Muscle of back (tissue), 11 donors: ENCODE measurements around the gene RECQL5. TPM values are rescaled to one million over a fixed set of nuclear protein-coding genes. Genes with fewer than 3 reads are reported as not detected.
"Not testable (repeated sequence)": the region's sequence is repeated elsewhere in the genome, so short reads cannot be mapped to it uniquely, and the experiment has no call there.

Source experiments
- DNase-seq, 3 donors: peaks; one replicate each; pipeline versions ENCODE4 v3.0.0 to v3.0.0-alpha.2; 2013
- polyA plus RNA-seq, 10 donors: library from polyadenylated mRNA; unstranded; fragments of 120-200 nt; gene quantifications; one replicate each; pipeline ENCODE4 v1.2.1, GENCODE V29; 2013; ENCODE audit not compliant: insufficient read length in 10 of 10

The RECQL5 gene
- polyA plus RNA-seq, 10 donors: 9.6 to 20.9 (median 14.1) TPM

DNA sequence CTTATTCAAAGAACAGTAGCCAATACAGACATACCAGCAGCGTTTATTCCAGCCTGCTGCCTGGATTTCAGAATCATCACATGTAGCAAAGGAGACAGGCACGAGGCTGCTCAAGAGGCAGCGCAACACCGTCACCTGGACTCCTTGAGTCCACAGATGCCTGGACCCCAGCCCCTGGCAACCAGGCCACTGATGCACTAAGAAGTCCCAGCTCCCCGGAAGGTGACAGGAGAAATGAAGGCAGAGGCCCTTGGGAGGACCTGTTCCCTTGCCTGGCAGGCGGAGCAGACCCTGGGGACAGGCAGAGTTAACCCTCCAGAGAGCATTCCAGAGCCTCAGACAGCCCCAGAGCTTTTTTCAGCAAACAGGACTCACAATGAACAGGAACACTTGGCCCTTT lies 17.3 kb downstream of the RECQL5 start:
- no peak for DNase-seq

DNA sequence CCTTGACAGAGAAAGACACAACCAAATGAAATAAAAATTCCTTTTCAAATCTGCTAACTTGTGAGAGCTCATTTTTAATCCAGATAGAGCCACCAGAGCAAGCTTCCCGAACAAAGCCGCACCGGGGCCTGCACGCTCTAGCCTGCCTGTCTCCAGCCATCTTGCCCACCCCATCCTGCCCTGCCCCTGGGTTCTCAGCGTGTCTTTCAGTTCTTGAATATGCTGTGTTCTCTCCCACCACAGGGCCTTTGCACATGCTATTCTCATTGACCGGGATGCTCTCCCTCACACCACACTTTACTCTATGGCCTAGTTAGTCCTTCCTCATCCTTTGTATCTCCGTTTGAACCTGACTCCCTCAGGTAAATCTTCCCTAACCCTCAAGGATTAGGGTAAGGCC lies 19.0 kb downstream of the RECQL5 start:
- no peak for DNase-seq

DNA sequence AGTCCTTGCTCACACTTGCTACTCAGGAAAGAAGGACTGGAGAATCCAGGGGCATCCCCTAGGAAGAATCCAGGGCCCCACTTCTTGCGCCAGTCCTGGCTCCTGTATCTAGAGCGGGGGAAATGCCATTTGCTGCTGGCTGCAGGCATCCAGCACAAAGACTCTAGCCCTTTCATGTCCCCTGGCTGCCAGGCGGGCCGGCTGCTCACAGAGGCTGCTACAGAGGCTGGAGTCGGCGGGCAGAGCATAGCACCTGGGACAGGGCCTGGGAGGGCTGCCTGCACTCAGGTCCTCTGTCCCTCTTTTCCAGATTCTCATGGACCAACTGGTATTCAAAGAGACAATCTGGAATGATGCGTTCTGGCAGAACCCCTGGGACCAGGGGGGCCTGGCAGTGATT lies 19.9 kb downstream of the RECQL5 start:
- no peak for DNase-seq

DNA sequence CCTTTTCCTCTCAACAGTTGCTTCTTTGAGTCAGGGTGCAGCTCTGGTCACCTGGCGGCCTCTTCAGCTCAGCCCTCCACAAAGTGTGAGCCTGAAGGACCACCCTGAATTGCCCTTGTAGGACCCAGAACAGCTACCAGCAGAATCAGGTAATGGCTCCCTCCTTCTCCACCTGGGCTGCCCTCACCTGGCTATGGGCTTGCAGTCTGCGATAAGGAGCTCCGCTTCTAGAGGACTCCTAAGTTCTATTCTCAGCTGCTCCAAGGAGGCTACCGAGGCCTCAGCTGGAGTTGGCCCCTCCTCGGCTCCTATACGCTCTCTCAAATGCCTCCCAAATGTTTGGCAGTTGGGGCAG lies 20.3 kb downstream of the RECQL5 start:
- DNase-seq: no peak

DNA sequence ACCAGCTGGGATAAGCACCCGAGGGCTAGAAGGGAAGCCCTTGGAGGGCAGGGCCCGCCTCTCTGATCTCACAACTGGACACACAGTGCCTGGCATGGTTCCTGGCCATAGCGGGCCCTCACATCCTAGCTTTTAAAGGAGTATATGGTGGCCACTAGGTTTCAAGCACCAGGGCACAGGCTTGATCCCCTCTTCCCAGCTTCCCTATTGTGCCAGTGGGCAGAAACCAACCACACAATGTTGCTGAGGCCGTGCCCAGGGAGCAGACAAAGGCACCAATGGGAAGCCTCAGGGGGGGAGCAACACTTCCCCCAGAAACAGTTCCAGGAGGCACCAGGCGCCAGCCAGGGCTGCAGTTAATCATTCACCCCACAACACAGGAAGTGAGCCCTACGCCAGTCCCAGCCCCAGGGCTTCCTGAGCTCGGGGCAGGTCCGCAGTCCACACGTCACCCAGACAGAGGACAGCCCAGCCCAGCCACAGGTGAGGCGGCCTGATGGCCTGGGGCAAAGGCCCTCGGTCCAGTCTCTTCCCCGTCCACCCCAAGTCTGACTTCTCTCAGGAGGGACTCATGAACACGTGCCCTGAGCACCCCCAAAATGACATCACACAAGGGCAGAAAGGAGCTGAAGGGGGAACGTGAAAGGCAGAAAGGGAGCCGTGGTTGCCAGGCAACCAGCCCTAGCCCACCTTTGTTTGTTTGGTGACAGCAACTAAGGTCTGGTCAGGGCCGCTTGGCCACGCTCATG lies 20.9 kb downstream of the RECQL5 start:
- no peak for DNase-seq

DNA sequence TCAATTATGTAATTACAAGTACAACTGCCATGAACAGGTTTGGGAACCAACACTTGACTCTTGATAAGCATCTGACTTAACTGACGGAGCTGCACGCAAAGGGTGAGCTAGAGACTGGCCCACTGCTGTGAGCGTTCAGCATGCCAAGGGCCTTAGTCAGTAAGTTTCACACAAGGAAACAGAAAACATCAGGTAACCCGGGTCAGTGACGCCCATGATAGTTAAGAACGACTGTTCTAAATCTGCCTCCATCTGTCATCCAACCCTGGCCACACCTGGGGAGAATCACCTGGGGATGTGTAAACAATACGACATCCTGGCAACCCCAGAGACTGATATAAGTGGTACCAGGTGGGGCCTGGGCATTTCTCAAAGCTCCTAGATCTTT lies 21.5 kb downstream of the RECQL5 start:
- no peak for DNase-seq

DNA sequence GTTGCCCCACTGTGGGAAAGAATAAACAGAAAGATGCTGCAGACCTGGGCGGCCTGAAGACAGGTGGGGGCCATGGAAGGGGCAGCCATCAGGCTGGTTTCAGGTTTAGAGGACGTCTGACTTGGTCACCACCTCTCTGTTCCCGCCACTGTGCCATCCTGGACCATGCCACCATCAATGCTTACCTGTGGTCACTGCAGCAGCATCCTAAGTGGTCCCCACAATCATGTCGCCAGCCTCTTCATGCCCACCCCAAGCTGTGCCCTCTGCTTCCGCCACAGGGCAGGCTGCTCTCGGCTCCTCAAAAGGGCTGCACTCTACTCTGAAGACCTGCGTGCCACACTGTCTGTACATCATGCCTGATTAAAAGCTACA lies 23.3 kb downstream of the RECQL5 start:
- DNase-seq: no peak

DNA sequence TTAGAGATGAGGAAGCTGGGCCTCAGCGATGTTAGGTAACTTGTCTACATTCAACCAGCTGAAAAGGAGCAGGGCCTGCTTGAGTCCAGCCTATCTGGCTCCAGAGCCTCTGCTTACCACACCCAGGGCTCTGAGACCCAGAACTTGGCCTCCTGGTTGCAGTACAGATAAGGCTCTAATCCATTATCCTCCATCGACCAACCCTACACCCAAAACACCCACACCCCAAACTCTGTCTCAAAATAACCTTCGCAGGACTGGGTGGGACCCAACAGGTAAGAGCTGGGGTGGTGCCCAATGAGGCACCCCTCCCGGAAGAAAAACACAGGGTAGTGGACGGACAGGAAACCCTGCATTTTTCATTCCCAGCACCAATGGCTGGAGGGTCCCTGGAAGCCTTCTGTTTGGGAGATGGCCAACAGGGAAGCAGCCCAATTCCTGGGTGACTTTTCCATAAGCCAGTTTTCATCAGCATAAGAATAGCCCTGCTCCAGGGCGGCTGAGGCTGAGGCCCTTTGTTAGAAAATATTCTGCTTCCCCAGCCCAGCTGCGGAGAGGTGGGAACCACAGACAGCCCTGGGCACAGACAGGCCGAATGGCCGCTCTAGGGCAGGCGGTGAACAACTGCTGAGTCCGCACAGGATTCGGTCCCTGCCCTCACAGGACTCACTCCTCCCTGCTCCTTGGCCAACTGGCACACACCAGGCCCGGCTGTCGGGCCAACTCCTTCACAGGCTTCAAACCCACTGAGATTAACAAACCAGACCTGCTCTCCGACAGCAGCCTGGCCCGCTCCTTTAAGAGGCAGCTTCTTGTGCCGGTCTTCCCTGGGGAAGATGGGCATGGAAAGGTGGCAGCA lies 23.9 kb downstream of the RECQL5 start:
- no peak for DNase-seq

DNA sequence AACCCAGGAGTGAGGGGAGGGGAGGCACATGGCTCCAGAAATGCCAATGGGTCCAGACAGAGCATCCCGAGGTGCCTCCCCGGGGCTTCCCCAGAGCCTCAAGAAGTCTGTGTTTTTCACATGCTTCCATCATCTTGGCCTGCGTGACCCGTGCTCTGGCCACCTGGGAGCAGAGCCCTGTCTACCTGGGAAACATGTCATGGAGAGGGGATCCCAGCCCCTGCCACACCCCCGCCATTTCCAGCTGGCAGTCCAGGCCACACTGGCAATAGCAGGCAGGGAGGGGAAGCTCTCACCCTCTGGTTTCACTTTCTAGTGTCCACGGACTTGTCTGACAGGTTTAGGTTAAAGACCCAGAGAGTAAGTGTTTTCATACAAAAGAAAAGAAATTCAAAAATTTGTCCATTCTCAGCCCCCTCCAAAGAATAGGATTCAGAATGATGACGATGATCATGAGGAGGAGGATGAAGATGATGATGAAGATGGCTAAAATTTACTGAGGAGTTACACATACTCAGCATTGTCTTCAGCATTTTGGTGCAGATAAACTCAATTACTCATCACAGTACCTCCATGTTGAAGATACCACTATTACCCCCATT lies 24.7 kb downstream of the RECQL5 start:
- no peak for DNase-seq

DNA sequence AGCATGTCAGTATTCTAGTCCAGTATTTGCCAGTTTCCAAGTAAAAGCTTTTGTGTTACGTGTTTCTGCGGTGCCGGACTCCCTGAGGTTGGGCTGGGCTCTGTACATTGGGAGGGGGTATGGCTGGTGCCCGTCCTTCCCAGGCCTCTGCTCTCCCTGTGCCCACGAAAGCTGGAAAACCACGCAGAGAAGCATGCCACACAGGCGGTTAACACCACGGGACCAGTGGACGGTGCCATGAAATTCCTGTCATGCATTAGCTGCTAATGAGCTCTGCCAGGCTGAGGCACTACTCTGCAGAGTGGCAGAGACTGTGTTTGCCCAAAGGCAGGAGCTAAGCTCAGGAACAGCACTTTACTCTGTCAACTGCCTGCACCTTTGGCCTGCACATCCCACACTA lies 25.6 kb downstream of the RECQL5 start:
- DNase-seq: no peak

DNA sequence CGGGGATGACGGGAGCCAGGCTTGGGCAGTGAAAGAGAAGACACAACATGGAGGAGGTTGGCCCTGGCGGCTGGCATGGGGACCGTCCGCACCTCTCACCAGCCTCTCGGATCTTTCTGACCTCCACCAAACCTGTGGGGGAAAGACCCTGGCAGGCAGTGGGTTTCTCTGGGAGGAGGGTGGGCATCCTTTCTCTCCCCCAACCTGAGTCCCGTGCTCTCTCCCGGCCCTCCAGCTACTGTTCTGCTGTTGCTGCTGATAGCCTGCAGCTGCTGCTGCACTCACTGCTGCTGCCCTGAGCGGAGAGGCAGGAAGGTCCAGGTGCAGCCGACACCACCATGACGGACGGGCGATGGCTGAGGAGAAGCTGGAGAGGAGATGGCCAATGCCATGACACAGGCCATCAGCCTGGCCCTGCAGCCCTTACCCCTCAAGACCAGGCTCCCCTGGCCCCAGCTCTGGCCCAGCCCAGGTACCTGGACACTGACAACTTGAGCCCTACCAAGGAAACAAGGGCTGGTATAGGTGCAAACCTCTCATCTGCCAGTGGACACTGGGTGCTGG lies 26.3 kb downstream of the RECQL5 start:
- DNase-seq: no peak

DNA sequence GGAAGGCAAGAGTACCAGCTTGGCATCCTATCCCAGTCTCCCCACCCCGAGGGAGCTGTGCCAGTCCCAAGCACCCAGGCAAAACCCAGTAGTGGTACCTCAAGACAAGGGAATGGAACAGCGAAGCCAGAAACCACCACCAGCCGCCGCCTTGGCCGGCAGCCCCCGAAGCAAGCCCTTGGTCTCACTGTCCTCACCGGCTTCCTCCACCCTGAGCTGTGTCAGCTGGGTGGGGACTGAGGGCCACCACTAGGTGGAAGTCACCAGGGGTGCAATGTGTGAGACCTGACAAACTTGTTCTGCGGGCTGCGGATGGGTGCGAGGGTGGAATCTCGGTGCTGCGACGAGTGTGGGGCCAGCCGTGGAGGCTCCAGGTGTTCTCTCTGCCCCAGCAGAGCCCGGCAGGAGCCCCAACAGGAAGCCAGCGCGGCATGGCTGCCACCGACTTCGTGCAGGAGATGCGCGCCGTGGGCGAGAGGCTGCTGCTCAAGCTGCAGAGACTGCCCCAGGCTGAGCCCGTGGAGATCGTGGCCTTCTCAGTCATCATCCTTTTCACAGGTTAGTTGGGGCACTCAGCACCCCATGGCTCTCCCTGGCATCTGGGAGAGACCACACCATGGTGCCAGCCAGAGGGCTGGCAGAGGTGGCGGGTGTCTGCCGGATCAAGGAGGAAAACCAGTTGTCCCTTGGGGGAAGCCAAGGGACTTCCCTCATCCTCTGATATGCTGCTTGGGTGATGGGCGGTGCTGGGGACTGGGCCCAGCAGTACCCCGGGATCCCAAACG lies 27.0 kb downstream of the RECQL5 start:
- no peak for DNase-seq

DNA sequence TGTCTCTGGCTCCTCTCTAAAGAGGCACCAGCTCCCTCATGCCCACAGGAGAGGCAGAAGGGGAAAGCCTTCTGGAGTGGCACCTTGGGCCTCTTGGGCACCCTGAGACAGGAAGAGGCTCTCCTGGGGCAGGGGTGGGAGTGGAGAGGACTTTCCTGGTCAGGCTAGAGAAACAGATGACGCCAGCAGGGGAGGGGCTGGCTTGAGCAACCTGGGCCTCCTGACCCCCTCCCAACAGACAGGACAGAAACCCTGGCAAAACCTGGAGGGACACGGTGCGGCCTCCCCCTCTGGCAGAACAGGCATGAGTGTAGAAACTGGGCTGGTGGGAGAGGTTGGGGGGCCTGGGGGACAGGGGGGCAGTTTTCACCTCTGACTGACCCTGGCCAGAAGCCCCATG lies 27.6 kb downstream of the RECQL5 start:
- DNase-seq: no peak

DNA sequence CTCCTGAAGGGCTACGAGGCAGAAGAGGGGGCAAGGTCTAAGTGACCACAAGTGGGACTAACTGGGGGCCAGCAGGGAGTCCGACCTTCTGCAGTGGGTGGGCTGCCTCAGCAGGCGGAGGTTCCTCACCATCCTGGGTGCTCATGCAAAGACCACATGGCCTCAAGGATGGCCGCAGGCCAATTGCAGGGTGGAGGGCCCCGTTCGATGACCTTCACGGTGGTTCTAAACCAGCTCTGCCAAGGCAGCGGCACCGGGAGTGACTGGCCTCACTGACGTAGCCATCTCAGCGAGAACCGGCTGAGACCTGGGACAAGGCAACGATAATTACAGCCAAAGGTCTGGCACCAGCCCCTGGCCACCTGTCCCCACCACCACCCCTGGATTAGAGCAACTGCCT lies 28.1 kb downstream of the RECQL5 start:
- DNase-seq: no peak

DNA sequence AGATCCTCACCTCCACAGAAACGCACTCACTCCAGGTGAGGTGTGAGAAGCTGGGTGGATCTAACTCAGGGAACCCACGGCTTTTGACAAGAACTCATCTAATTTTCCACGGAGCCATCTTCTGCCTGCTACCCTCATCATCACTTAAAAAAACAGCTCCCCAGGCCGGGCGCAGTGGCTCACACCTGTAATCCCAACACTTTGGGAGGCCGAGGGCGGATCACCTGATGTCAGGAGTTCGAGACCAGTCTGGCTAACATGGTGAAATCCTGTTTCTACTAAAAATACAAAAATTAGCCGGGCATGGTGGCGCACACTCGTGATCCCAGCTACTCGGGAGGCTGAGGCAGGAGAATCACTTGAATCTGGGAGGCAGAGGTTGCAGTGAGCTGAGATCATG lies 28.9 kb downstream of the RECQL5 start:
- DNase-seq: not testable (repeated sequence)

DNA sequence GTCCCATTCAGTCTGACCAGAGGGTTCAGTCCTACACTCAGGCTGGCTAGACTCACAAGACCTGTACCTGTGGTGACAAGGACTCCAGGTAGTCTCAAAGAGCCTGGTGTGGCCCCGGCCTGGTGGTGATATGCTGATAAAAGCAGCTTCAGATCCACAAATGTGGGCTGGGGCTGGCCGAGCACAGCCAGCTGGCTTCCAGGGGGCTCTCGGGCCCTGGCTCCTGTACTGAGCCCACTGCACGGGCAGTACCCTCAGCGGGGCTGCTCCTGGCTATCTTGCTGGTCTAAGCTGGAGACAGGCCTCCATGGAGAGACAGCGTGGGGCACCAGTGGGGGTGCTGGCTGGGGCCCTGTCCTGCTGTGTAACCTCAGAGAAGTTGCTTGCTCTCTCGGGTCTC lies 29.4 kb downstream of the RECQL5 start:
- no peak for DNase-seq

DNA sequence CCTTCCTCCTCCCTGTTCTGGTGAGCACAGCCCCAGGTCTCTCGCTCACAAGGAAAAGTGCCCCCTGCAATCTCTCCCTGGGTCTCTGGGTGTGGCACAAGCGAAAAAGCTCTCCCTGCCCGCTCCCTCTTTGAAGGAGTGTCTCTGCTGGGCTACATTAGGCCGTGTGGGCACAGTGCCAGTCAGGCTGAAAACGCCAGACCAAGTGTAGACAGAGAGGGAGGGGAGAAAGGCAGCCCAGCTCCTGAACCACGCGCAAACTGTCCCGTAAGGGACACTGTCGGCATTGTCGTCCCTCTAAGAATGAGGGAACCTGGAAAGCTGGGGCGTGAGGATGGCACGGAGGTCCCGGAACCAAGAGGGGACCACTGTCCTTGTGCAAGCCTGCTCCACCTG lies 29.8 kb downstream of the RECQL5 start:
- DNase-seq: peak in 2 of 3 donors; percentile 38 to 43

DNA sequence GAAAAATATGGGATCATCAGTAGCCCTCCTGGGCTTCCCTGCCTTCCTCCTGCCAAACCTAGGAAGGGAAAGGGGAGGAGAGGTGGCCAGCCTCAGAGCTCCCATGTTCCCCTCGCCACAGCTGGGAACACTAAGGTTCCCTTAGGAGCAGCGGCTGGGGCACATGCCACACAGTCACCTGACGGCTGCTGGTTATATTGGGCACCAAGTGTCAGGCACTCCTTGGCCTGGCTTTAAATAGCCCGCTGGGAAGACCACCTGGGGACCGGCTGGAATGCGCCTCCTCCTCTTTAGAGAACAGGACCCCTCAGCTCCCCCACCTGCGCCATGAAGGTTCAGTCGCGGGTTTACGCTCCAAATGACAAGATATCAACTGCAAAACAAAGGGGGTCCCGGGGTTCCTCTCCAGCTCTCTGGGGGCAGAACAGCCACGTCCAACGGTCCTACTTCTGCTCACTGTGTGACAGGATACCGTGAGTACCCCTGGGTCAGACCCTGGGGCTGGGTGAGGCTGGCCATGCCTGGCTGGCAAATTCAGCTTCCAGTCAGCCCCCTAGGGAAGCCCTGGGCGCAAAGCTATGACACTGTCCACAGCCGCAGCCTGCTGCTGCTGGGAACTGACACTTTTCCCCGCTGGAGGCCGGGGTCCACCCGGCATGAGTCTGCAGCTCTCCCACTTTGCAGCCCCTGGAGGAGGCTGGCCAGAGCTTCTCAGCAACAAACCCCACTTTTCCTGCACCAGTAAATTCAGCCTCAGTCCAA lies 30.4 kb downstream of the RECQL5 start:
- DNase-seq: peak in 1 of 3 donors; percentile 27

DNA sequence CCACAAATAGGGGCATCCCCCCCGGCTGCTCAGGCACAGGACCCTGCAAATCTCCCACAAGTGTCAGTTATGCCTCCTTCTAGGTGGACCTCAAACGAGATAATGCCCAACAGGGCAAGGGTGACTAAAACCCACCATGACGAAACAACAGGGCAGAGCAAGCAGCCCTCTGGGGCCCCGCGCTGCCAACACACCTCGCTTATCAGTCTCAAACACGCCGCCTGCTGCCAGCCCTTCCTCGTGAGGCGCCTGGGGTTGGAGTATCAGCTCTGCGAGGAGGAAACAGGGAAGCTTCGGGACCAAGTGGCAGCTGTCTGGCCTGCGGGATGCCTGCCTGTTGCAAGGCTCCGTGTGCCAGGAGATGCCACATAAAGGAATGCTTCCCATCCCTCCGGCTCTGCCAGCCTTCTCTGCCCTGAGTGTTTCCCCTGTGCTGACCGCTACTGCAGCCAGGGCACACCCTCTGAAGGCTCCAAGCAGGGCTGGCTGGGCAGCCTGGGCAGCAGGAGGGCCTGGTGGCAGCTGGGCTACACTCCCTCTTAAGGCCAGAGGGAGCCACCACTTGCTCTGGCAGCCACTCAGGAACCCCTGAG lies 31.2 kb downstream of the RECQL5 start:
- peak in 2 of 3 donors; percentile 22 to 31 for DNase-seq

DNA sequence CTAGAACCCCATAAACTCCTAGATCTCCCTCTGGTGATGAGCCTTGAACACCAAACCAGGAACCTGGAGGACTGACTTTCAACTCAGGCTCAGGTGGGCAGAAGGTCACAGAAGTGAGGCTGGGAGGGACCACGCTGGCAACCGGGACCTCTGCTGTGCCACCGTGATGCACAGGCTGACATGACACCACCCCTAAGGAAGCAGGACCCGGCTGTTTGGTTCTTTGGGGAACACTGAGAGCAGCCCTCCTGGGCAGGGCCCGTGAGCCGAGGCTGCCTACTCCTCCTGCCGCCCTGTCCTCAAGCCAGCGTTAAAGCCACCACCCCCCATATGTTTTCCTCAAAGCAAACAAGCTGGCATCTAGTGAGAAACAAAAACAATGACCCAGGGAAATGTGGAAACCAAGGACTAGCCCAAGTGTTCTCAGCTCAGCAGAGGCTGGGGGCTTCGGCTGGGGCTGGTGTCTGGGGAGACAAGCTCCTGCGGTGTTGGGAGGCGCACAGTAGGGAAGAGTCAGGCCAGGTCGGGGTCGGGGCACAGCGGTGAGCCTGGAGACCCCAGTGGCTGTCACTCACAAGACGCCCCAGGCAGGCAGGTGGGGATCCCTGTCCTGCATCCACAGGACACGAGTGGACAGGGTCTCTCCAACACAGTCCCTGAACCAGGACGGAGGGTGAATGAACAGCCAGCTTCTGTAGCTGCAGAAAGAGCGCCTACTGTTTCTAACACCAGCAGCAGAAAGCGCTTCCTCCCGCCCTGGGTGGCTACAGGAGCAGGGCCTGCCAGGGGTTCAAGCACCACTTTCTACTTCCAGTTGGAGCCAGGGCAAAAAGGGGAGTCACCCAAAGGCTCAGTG lies 32.0 kb downstream of the RECQL5 start:
- no peak for DNase-seq
